Gastroesophageal sphincter (tissue), 3 donors: ENCODE data around the gene ZNF541.
"Not testable (repeated sequence)": the region's sequence is repeated elsewhere in the genome, so short reads cannot be mapped to it uniquely, and the experiment has no call there.

Source experiments
- CTCF ChIP-seq, 4 experiments: fragments of 200-600 bp in 2 of 4; fragments of 450-650 bp in 2 of 4; sonication (generic) in 1 of 4; IDR thresholded peaks; one replicate each; pipeline ENCODE4 v1.5.1; 2017 to 2019; ENCODE audit warnings: antibody characterized with exemption in 4 of 4, mild to moderate bottlenecking in 2 of 4, moderate library complexity in 2 of 4
- POLR2A ChIP-seq, 2 donors: fragments of 450-650 bp; IDR thresholded peaks; one replicate each; pipeline ENCODE4 v1.6.1; 2017; ENCODE audit warnings: antibody characterized with exemption in 2 of 2, mild to moderate bottlenecking in 2 of 2, moderate library complexity in 1 of 2

- not testable (repeated sequence) for TF ChIP-seq CTCF, POLR2A (IDR thresholded peaks at IDR 0.05)
These were observed 26.8 kb upstream of the ZNF541 start for GRCh38 chr19:47599671-47600245.
